ENCODE data around the gene PLAGL1. TPM values are rescaled to one million over a fixed set of nuclear protein-coding genes. Genes with fewer than 3 reads are reported as not detected.

The PLAGL1 gene
- total and polyA plus RNA-seq, 2 donors (not counting 1 experiment from before 2014, with no cell fraction given), result 23.6 to 36.0 TPM

GRCh38 chr6:143982968-143983367 lies 25.1 kb downstream of the PLAGL1 start:
- H3K4me3 ChIP-seq (ENCODE audit: control extremely low read depth in 1 of 5, extremely low read depth in 1 of 5, insufficient read depth in 1 of 5, low read depth in 2 of 5, low read length in 4 of 5), result no peak overlapping the region
- H3K27ac ChIP-seq (ENCODE audit: low read length in 2 of 2), result no peak overlapping the region
- intact Hi-C loops (cut with micrococcal nuclease), result no loop called here
- H3K4me1 ChIP-seq (ENCODE audit: control insufficient read depth in 2 of 2, insufficient read depth in 2 of 2, low read length in 2 of 2), result no peaks in the 10 kb centered on the region
- DNase-seq, result no peak
- Mint-ChIP-seq H3K27me3 (no peaks in the 10 kb centered on the region), H3K4me1 (no peaks in the 10 kb centered on the region), H3K27ac (no peak overlapping the region), H3K4me3 (no peak overlapping the region), H3K9me3 (ENCODE audit: insufficient read depth) (no peaks in the 10 kb centered on the region)
- peaks cover 0 to 1% (median 0%) of the 10 kb centered on the region in 3 donors for H3K9me3 ChIP-seq (ENCODE audit: control extremely low read depth in 1 of 3, control insufficient read depth in 2 of 3, insufficient read depth in 1 of 3, low read length in 2 of 3)
- H3K79me2 ChIP-seq (ENCODE audit: control insufficient read depth, insufficient read depth, low read length), result no peaks in the 10 kb centered on the region
- 100% methylated on average over 2 of the region's 2 CpGs for WGBS (ENCODE audit: insufficient coverage)
- no peaks in the 10 kb centered on the region for H3K27me3 ChIP-seq (replicated peaks in 1 of 4; ENCODE audit: control extremely low read depth in 1 of 4, control insufficient read depth in 3 of 4, insufficient read depth in 4 of 4, low read length in 3 of 4)
- H2AFZ ChIP-seq (ENCODE audit: insufficient read depth, low read depth, low read length, poor library complexity, severe bottlenecking), result no peak overlapping the region
- no peak for TF ChIP-seq EZH2 (IDR thresholded peaks at IDR 0.05; ENCODE audit: borderline replicate concordance, insufficient read depth, low read depth, low read length, poor library complexity, severe bottlenecking)
- TF ChIP-seq, protein P1, sequence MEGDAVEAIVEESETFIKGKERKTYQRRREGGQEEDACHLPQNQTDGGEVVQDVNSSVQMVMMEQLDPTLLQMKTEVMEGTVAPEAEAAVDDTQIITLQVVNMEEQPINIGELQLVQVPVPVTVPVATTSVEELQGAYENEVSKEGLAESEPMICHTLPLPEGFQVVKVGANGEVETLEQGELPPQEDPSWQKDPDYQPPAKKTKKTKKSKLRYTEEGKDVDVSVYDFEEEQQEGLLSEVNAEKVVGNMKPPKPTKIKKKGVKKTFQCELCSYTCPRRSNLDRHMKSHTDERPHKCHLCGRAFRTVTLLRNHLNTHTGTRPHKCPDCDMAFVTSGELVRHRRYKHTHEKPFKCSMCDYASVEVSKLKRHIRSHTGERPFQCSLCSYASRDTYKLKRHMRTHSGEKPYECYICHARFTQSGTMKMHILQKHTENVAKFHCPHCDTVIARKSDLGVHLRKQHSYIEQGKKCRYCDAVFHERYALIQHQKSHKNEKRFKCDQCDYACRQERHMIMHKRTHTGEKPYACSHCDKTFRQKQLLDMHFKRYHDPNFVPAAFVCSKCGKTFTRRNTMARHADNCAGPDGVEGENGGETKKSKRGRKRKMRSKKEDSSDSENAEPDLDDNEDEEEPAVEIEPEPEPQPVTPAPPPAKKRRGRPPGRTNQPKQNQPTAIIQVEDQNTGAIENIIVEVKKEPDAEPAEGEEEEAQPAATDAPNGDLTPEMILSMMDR (IDR thresholded peaks at IDR 0.05), result no peak
- CTCF ChIA-PET, result no interaction called here
- no peaks in the 10 kb centered on the region for H3K36me3 ChIP-seq (replicated peaks in 1 of 2; ENCODE audit: control extremely low read depth in 1 of 2, control insufficient read depth in 1 of 2, extremely low read depth in 1 of 2, insufficient read depth in 2 of 2, low read length in 1 of 2)
- no peak overlapping the region for H3K9ac ChIP-seq (ENCODE audit: low read length)
- POLR2A ChIA-PET, result no interaction called here
- no peak overlapping the region for H3K4me2 ChIP-seq (replicated peaks; ENCODE audit: low read depth, low read length, poor library complexity, severe bottlenecking)
- H4K20me1 ChIP-seq (ENCODE audit: control insufficient read depth, insufficient read depth, low read length, poor library complexity, severe bottlenecking), result no peaks in the 10 kb centered on the region
- no peak for ATAC-seq (ENCODE audit: low read depth)

DNA sequence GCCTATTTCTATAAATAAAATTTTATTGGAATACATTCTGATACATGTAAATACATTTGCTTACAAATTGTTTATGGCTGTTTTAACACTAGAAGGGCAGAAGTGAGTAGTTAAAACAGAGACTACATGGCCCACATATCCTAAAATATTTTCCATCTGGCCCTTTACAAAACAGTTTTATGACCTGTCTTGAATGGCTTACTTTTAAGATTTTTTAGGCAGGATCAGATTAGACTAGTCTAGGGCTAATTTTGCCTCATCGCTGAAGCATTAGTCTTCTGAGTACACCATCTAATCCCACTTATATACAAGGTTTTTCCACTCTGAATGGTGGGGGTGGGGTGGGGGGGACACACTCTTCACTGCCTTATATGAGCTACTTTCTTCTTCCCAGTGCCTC lies 27.1 kb downstream of the PLAGL1 start:
- H3K9me3 Mint-ChIP-seq (ENCODE audit: insufficient read depth), result no peaks in the 10 kb centered on the region
- no peak for DNase-seq
- no peaks in the 10 kb centered on the region for H3K79me2 ChIP-seq (ENCODE audit: control insufficient read depth, insufficient read depth, low read length)
- peaks cover 3% of the 10 kb centered on the region for H3K4me1 Mint-ChIP-seq
- H3K4me3 Mint-ChIP-seq, result no peak overlapping the region
- peaks cover 0 to 3% of the 10 kb centered on the region in 2 donors for H3K4me1 ChIP-seq (ENCODE audit: control insufficient read depth in 2 of 2, insufficient read depth in 2 of 2, low read length in 2 of 2)
- no peaks in the 10 kb centered on the region for H3K27me3 Mint-ChIP-seq
- H2AFZ ChIP-seq (ENCODE audit: insufficient read depth, low read depth, low read length, poor library complexity, severe bottlenecking), result no peak overlapping the region
- H3K4me2 ChIP-seq (replicated peaks; ENCODE audit: low read depth, low read length, poor library complexity, severe bottlenecking), result no peak overlapping the region
- TF ChIP-seq, protein P1 (IDR thresholded peaks at IDR 0.05), result no peak
- no peak for TF ChIP-seq EZH2 (IDR thresholded peaks at IDR 0.05; ENCODE audit: borderline replicate concordance, insufficient read depth, low read depth, low read length, poor library complexity, severe bottlenecking)
- ChIA-PET POLR2A (no interaction called here), CTCF (interaction anchor here (1.1 kb wide), 1 partner anchor 41 kb away, joined by 3 read pairs; no protein-coding TSS in a partner anchor)
- intact Hi-C loops (cut with micrococcal nuclease), result no loop called here
- H3K9ac ChIP-seq (ENCODE audit: low read length), result no peak overlapping the region
- WGBS (ENCODE audit: insufficient coverage), result no CpG with 5 or more reads among the region's 1 CpG
- peaks cover 0 to 1% (median 0%) of the 10 kb centered on the region in 3 donors for H3K9me3 ChIP-seq (ENCODE audit: control extremely low read depth in 1 of 3, control insufficient read depth in 2 of 3, insufficient read depth in 1 of 3, low read length in 2 of 3)
- H3K27me3 ChIP-seq (replicated peaks in 1 of 4; ENCODE audit: control extremely low read depth in 1 of 4, control insufficient read depth in 3 of 4, insufficient read depth in 4 of 4, low read length in 3 of 4), result no peaks in the 10 kb centered on the region
- no peaks in the 10 kb centered on the region for H3K36me3 ChIP-seq (replicated peaks in 1 of 2; ENCODE audit: control extremely low read depth in 1 of 2, control insufficient read depth in 1 of 2, extremely low read depth in 1 of 2, insufficient read depth in 2 of 2, low read length in 1 of 2)
- H3K27ac ChIP-seq (ENCODE audit: low read length in 2 of 2), result no peak overlapping the region
- H3K27ac Mint-ChIP-seq, result no peak overlapping the region
- H3K4me3 ChIP-seq (ENCODE audit: control extremely low read depth in 1 of 5, extremely low read depth in 1 of 5, insufficient read depth in 1 of 5, low read depth in 2 of 5, low read length in 4 of 5), result no peak overlapping the region
- ATAC-seq (ENCODE audit: low read depth), result no peak
- H4K20me1 ChIP-seq (ENCODE audit: control insufficient read depth, insufficient read depth, low read length, poor library complexity, severe bottlenecking), result no peaks in the 10 kb centered on the region
